ENCODE data around the gene CIDEC.
A peak's percentile ranks its signal among the peaks of the same experiment; 100 is the strongest.
"Not testable (repeated sequence)": the region's sequence is repeated elsewhere in the genome, so short reads cannot be mapped to it uniquely, and the experiment has no call there.

CIDEC gene

GRCh38 chr3:9886328-9886727 lies 6.3 kb upstream of the CIDEC start:
- Histone ChIP-seq H3K4me1 (ENCODE audit: control insufficient read depth, insufficient read depth, low read length) (peaks cover 28% of the 10 kb centered on the region), H3K36me3 (ENCODE audit: insufficient read depth, low read length) (no peaks in the 10 kb centered on the region), H3K4me3 (ENCODE audit: low read length) (no peak overlapping the region), H3K9me3 (replicated peaks; ENCODE audit: low read length) (no peaks in the 10 kb centered on the region), H3K9ac (ENCODE audit: low read depth, low read length) (no peak overlapping the region), H3K4me2 (ENCODE audit: low read length) (no peak overlapping the region), H3K27me3 (ENCODE audit: control insufficient read depth, insufficient read depth, low read length) (no peaks in the 10 kb centered on the region)

GRCh38 chr3:9884555-9885165 lies 4.6 kb upstream of the CIDEC start:
- H3K36me3 ChIP-seq (ENCODE audit: insufficient read depth, low read length): no peaks in the 10 kb centered on the region
- H3K4me1 ChIP-seq (ENCODE audit: control insufficient read depth, insufficient read depth, low read length): peaks cover 22% of the 10 kb centered on the region
- H3K9ac ChIP-seq (ENCODE audit: low read depth, low read length): peak overlapping the region; percentile 68
- no peaks in the 10 kb centered on the region for H3K27me3 ChIP-seq (ENCODE audit: control insufficient read depth, insufficient read depth, low read length)
- no peaks in the 10 kb centered on the region for H3K9me3 ChIP-seq (replicated peaks; ENCODE audit: low read length)
- peak overlapping the region; percentile 71 for H3K4me2 ChIP-seq (ENCODE audit: low read length)
- peak overlapping the region; percentile 20 for H3K4me3 ChIP-seq (ENCODE audit: low read length)

- H3K4me1 ChIP-seq (ENCODE audit: control insufficient read depth, insufficient read depth, low read length): peaks cover 21% of the 10 kb centered on the region
- H3K4me3 ChIP-seq (ENCODE audit: low read length): peak overlapping the region; percentile 20
- H3K36me3 ChIP-seq (ENCODE audit: insufficient read depth, low read length): no peaks in the 10 kb centered on the region
- H3K9ac ChIP-seq (ENCODE audit: low read depth, low read length): peak overlapping the region; percentile 68
- no peaks in the 10 kb centered on the region for H3K9me3 ChIP-seq (replicated peaks; ENCODE audit: low read length)
- H3K27me3 ChIP-seq (ENCODE audit: control insufficient read depth, insufficient read depth, low read length): no peaks in the 10 kb centered on the region
- peak overlapping the region; percentile 71 for H3K4me2 ChIP-seq (ENCODE audit: low read length)
These were observed 3.9 kb upstream of the CIDEC start for GRCh38 chr3:9883706-9884554.

- no peak overlapping the region for H3K4me2 ChIP-seq (ENCODE audit: low read length)
- H3K9me3 ChIP-seq (replicated peaks; ENCODE audit: low read length): no peaks in the 10 kb centered on the region
- no peaks in the 10 kb centered on the region for H3K36me3 ChIP-seq (ENCODE audit: insufficient read depth, low read length)
- H3K9ac ChIP-seq (ENCODE audit: low read depth, low read length): no peak overlapping the region
- peaks cover 26% of the 10 kb centered on the region for H3K4me1 ChIP-seq (ENCODE audit: control insufficient read depth, insufficient read depth, low read length)
- no peaks in the 10 kb centered on the region for H3K27me3 ChIP-seq (ENCODE audit: control insufficient read depth, insufficient read depth, low read length)
- no peak overlapping the region for H3K4me3 ChIP-seq (ENCODE audit: low read length)
These were observed 1.4 kb upstream of the CIDEC start for GRCh38 chr3:9881441-9881840.

GRCh38 chr3:9878700-9879099 lies 1.4 kb downstream of the CIDEC start:
- H3K4me1 ChIP-seq (ENCODE audit: control insufficient read depth, insufficient read depth, low read length): peaks cover 17% of the 10 kb centered on the region

GRCh38 chr3:9876991-9877390 lies 3.1 kb downstream of the CIDEC start:
- Histone ChIP-seq H3K27me3 (ENCODE audit: control insufficient read depth, insufficient read depth, low read length) (no peaks in the 10 kb centered on the region), H3K36me3 (ENCODE audit: insufficient read depth, low read length) (no peaks in the 10 kb centered on the region), H3K9me3 (replicated peaks; ENCODE audit: low read length) (no peaks in the 10 kb centered on the region), H3K4me3 (ENCODE audit: low read length) (no peak overlapping the region), H3K4me1 (ENCODE audit: control insufficient read depth, insufficient read depth, low read length) (peaks cover 14% of the 10 kb centered on the region), H3K4me2 (ENCODE audit: low read length) (no peak overlapping the region), H3K9ac (ENCODE audit: low read depth, low read length) (no peak overlapping the region)

More at GRCh38 chr3:9878700-9879099, 1.4 kb downstream of the CIDEC start:
- no peaks in the 10 kb centered on the region for H3K27me3 ChIP-seq (ENCODE audit: control insufficient read depth, insufficient read depth, low read length)
- H3K36me3 ChIP-seq (ENCODE audit: insufficient read depth, low read length): no peaks in the 10 kb centered on the region
- no peak overlapping the region for H3K4me2 ChIP-seq (ENCODE audit: low read length)
- H3K4me3 ChIP-seq (ENCODE audit: low read length): no peak overlapping the region
- H3K9ac ChIP-seq (ENCODE audit: low read depth, low read length): no peak overlapping the region
- H3K9me3 ChIP-seq (replicated peaks; ENCODE audit: low read length): no peaks in the 10 kb centered on the region

GRCh38 chr3:9876255-9876654 lies 3.8 kb downstream of the CIDEC start:
- H3K36me3 ChIP-seq (ENCODE audit: insufficient read depth, low read length); H3K4me2 ChIP-seq (ENCODE audit: low read length); H3K4me3 ChIP-seq (ENCODE audit: low read length); H3K27me3 ChIP-seq (ENCODE audit: control insufficient read depth, insufficient read depth, low read length); H3K9me3 ChIP-seq (replicated peaks; ENCODE audit: low read length); H3K9ac ChIP-seq (ENCODE audit: low read depth, low read length): not testable (repeated sequence)
- H3K4me1 ChIP-seq (ENCODE audit: control insufficient read depth, insufficient read depth, low read length): peaks cover 21% of the 10 kb centered on the region

GRCh38 chr3:9875448-9875847 lies 4.6 kb downstream of the CIDEC start:
- Histone ChIP-seq H3K9me3 (replicated peaks; ENCODE audit: low read length) (no peaks in the 10 kb centered on the region), H3K4me1 (ENCODE audit: control insufficient read depth, insufficient read depth, low read length) (peaks cover 26% of the 10 kb centered on the region), H3K9ac (ENCODE audit: low read depth, low read length) (no peak overlapping the region), H3K4me3 (ENCODE audit: low read length) (no peak overlapping the region), H3K27me3 (ENCODE audit: control insufficient read depth, insufficient read depth, low read length) (no peaks in the 10 kb centered on the region), H3K4me2 (ENCODE audit: low read length) (no peak overlapping the region), H3K36me3 (ENCODE audit: insufficient read depth, low read length) (no peaks in the 10 kb centered on the region)

GRCh38 chr3:9872067-9872466 lies 8.0 kb downstream of the CIDEC start:
- H3K4me1 ChIP-seq (ENCODE audit: control insufficient read depth, insufficient read depth, low read length): peaks cover 25% of the 10 kb centered on the region
- not testable (repeated sequence) for H3K36me3 ChIP-seq (ENCODE audit: insufficient read depth, low read length); H3K9me3 ChIP-seq (replicated peaks; ENCODE audit: low read length); H3K9ac ChIP-seq (ENCODE audit: low read depth, low read length); H3K4me2 ChIP-seq (ENCODE audit: low read length); H3K4me3 ChIP-seq (ENCODE audit: low read length); H3K27me3 ChIP-seq (ENCODE audit: control insufficient read depth, insufficient read depth, low read length)

- peaks cover 36% of the 10 kb centered on the region for H3K4me1 ChIP-seq (ENCODE audit: control insufficient read depth, insufficient read depth, low read length)
- H3K27me3 ChIP-seq (ENCODE audit: control insufficient read depth, insufficient read depth, low read length): no peaks in the 10 kb centered on the region
- H3K9ac ChIP-seq (ENCODE audit: low read depth, low read length): no peak overlapping the region
- no peak overlapping the region for H3K4me2 ChIP-seq (ENCODE audit: low read length)
- H3K9me3 ChIP-seq (replicated peaks; ENCODE audit: low read length): no peaks in the 10 kb centered on the region
- H3K4me3 ChIP-seq (ENCODE audit: low read length): no peak overlapping the region
- no peaks in the 10 kb centered on the region for H3K36me3 ChIP-seq (ENCODE audit: insufficient read depth, low read length)
These were observed 9.1 kb downstream of the CIDEC start for GRCh38 chr3:9870978-9871377.

GRCh38 chr3:9869955-9870354 lies 10.1 kb downstream of the CIDEC start:
- no peak overlapping the region for H3K9ac ChIP-seq (ENCODE audit: low read depth, low read length)
- no peak overlapping the region for H3K4me2 ChIP-seq (ENCODE audit: low read length)
- no peaks in the 10 kb centered on the region for H3K27me3 ChIP-seq (ENCODE audit: control insufficient read depth, insufficient read depth, low read length)
- no peaks in the 10 kb centered on the region for H3K9me3 ChIP-seq (replicated peaks; ENCODE audit: low read length)
- no peaks in the 10 kb centered on the region for H3K36me3 ChIP-seq (ENCODE audit: insufficient read depth, low read length)
- no peak overlapping the region for H3K4me3 ChIP-seq (ENCODE audit: low read length)
- H3K4me1 ChIP-seq (ENCODE audit: control insufficient read depth, insufficient read depth, low read length): peaks cover 30% of the 10 kb centered on the region

GRCh38 chr3:9867106-9867505 lies 12.9 kb downstream of the CIDEC start:
- Histone ChIP-seq H3K4me3 (ENCODE audit: low read length) (no peak overlapping the region), H3K9me3 (replicated peaks; ENCODE audit: low read length) (no peaks in the 10 kb centered on the region), H3K4me1 (ENCODE audit: control insufficient read depth, insufficient read depth, low read length) (peaks cover 52% of the 10 kb centered on the region), H3K36me3 (ENCODE audit: insufficient read depth, low read length) (no peaks in the 10 kb centered on the region), H3K27me3 (ENCODE audit: control insufficient read depth, insufficient read depth, low read length) (no peaks in the 10 kb centered on the region), H3K4me2 (ENCODE audit: low read length) (no peak overlapping the region), H3K9ac (ENCODE audit: low read depth, low read length) (no peak overlapping the region)

All from skeletal muscle satellite cell (primary cell).